ENCODE data around the gene NFAM1.

Gene NFAM1

GRCh38 chr22:42439821-42440674, 7.8 kb upstream of the NFAM1 start:
- DNase-seq (ENCODE audit: low read depth) = no peak

- DNase-seq (ENCODE audit: low read depth) = no peak
Observed at GRCh38 chr22:42439021-42439567, 6.9 kb upstream of the NFAM1 start.

GRCh38 chr22:42438293-42438650, 6.1 kb upstream of the NFAM1 start:
- no peak for DNase-seq (ENCODE audit: low read depth)

- DNase-seq (ENCODE audit: low read depth) = peak; percentile 64
Observed at GRCh38 chr22:42437488-42438292, 5.5 kb upstream of the NFAM1 start.

DNA sequence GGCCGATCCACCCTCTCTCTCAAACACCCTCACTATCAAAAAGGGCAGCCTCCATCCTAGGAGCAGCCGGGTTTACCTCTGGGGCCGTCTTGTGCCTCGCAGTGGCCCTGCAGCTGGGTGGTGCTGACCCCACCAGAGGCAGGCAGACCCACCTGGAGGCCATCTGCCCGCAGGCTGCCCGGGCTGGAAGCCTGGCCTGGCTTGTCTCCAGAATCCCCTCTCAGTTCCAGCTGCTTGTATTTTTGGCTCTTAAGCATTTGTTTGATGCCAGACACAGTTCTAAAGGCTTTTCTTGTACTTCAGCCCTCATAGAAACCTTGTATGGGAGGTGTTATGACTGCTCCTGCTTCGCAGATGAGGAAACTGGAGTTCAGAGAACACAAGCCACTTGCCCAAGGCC, 4.2 kb upstream of the NFAM1 start:
- no peak for DNase-seq (ENCODE audit: low read depth)

DNA sequence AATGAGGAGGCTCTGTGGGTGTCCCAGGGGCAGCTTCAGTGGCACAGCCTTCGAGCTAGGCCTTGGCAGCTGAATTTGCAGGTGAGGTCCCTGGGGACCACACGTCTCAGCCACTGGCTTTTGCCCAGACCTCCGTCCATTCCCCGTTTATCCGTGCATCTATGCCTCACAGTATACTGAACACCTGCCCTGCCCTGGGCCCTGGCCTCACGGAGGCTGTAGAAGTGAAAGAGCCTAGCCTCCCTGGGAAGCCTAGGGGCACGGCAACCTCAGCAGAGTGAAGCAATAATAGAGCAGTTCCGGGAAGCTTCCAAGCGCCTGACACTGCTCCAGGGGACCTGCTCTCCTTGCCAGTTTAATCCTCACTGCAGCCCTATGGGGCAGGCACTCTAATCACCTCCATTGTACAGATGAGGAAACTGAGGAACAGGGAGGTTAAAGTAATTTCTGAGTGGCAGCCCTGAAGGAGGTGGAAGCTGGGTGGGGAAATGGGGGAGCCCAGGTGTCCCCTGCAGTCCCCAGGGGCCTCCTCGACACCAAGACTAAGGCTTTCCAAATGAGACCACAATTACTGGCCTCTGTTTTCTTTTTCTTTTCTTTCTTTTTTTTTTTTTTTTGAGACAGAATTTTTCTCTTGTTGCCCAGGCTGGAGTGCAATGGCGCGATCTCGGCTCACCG, 2.7 kb upstream of the NFAM1 start:
- no peak for DNase-seq (ENCODE audit: low read depth)

DNA sequence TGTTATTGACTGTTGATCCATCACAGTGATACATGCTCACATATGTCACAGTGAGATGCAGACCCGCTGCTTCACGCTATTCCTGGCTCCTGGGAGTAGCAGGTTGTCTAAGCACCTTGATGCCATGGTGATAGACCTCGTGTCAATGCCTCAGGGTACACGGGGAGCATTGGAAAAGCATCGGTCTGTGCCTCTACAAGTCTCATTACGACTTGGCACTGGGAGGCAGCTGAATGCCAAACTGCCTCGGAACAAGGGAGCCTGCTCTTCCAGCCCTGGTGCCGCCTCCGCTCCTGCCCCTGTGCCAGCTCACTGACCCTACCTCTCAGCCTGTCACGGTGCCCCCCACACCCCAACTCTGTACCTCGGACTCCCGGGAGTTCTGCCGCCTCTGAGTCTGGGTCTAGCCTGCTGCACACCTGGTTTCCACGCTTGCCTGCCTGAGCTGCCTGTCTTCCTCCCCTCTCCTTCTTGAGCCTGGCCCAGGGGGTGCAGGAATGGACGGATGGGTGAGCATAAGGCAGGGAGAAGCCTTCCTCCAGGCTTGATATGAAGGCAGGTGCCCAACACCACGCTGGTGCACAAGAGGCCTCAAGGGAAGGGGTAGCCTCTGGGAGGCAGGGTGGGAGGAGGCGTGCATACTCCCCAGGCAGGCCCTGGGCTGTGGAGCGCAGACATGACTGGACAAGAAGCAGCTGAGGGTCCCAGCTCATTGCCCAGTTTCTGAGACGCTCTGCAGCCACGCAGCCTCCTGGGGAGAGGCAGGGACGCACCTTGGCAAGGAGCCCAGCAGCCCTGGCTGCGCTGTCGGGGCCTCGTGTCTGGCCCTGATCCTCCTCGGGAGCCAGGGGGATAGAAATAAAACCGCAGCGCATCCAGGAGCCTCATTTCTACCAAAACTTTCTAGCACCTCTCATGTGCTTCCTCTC, 1.8 kb upstream of the NFAM1 start:
- DNase-seq (ENCODE audit: low read depth) = no peak

GRCh38 chr22:42432818-42433217, 615 bp upstream of the NFAM1 start:
- DNase-seq (ENCODE audit: low read depth) = no peak

GRCh38 chr22:42431401-42432019, 693 bp downstream of the NFAM1 start:
- DNase-seq (ENCODE audit: low read depth) = no peak

GRCh38 chr22:42430528-42431125, 1.6 kb downstream of the NFAM1 start:
- no peak for DNase-seq (ENCODE audit: low read depth)

- DNase-seq (ENCODE audit: low read depth) = no peak
Observed at GRCh38 chr22:42428760-42429159, 3.4 kb downstream of the NFAM1 start.

GRCh38 chr22:42428025-42428424, 4.2 kb downstream of the NFAM1 start:
- DNase-seq (ENCODE audit: low read depth) = no peak

- no peak for DNase-seq (ENCODE audit: low read depth)
Observed at GRCh38 chr22:42427167-42427566, 5.0 kb downstream of the NFAM1 start.

DNA sequence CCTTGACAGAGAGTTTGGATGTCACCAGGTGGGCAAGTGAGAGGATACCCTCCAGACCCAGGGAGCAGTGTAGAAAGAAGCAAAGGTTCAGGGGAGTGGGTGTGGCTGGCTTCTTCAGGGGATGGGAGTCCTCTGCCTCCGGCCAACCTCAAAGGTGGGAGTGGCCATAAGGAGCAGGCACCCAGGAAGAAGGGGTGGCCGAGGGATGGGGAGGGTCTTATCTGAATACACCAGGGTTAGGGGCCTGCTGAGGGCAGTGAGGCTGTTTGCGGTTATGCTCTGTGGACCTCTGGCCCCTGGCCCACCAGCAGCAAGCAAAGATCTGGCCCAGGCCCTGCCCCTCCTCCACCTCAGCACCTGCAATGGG, 6.2 kb downstream of the NFAM1 start:
- no peak for DNase-seq (ENCODE audit: low read depth)

DNA sequence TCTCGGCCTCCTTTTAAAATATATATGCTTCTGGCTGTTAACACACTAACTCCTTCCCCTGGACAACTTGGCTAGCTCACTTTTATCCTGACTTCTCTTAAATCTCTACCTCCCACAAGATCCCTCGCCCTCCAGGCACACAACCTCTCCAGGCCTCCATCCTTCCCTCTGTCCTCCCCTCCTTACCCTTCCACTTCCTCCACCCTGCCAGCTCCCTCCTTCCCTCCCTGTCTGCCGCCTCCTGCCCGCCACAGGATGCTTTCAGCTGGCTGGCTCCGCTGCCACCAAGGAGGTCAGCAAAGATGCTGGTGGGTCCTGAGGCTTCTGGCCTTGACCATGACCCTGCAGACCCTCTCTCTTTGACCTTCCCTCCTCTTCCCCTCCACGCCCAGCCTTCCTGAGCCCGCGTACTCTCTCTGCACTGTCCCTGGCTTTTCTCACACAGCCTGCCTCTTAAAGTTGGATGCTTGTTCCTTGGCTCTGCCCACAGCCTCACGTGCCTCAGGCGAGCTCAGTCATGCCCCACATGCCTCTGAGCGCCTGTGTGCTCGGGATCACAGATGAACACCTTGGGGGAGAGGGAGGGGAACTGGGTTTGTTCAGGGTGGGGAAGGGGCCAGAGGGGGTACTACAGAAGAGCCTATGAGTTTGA, 6.7 kb downstream of the NFAM1 start:
- DNase-seq (ENCODE audit: low read depth) = no peak

GRCh38 chr22:42419243-42419881, 12.8 kb downstream of the NFAM1 start:
- DNase-seq (ENCODE audit: low read depth) = no peak

DNA sequence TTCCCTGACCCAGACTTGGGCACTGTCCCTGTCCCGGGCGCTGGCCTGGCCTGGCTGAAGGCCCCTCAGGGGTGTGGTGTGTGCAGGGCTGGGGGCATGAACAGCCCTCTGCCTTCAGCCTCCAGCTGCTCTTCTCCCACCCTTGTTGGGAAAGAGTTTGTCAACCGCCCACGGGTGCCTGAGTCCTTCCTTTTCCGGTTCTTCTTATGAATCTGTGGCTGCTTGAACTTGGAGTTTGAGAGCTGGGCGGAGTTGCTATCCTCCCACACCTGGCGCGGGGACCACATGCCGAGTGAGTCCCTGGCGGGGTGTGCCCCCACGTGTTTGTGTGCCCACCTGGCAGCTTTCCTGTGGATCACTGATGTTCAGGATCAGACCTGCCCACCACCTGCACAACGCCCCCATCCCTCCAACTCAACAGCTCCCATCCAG, 13.4 kb downstream of the NFAM1 start:
- DNase-seq (ENCODE audit: low read depth) = no peak

DNA sequence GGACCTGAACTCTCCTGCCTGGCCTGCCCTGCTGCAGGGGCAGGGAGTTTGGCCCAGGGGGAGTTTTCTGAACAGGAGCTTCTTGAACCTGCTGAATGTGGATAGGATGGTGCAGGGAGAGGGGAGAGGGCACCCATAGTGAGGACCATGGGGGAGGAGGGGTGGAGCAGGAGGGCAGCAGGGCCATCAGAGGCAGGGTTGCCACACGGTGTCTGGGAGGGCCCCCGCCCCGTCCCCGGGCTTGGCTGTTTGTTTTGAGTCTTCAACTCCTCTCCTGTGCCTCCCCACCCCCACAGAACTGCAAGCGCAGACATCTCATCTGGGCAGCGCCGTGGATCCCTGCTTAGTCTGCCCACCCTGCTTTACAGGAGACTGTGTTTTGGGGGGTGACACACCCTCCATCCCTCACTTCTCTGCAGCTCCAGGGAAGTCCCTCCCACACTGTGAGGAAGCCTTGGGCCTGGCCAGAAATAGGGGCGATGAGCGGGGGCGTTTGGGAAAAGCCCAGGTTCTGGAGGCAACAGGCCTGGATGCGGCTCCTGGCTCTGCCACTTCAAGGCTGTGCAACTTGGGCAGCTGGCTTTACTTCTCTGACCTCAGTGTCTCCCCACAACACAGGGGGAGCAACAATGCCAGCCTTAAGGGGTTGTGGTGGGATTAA, 14.4 kb downstream of the NFAM1 start:
- DNase-seq (ENCODE audit: low read depth) = no peak

DNA sequence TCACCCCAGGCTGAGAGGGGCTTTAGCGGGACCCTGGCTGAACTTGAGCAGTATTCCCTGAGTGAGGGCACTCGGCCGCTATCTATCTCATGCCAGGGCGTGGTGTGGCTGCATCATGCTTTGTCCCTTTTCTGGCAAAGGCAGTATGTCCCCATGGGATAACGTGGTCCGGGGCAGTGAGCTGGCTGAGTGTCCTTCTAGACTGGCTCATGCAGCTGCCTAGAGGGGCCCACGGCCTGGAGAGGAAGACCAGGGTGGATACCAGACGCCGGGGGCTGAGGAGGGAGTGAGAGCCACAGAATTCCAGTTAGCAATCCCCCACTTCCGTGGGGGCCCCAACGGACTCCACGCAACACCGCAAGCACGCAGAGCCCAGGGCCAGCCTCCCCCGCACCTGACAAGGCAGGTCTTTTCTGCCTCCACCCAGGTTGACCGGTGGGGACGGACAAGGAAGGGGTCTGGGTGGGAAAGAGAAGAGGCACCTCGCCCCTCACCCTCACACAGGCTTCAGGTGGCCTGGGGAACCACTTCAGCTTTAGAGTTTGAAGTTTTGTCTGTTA, 15.5 kb downstream of the NFAM1 start:
- DNase-seq (ENCODE audit: low read depth) = no peak

Data from stimulated activated CD8-positive, alpha-beta memory T cell treated with anti-CD3 and anti-CD28 coated beads, Interleukin-12 subunit alpha, Interleukin-12 subunit beta, amount 100 ng/mL, for 4 hours (primary cell).